Measurements from ENCODE around the gene TYMS.

TYMS gene

GRCh38 chr18:623761-624620 is 33.5 kb upstream of the TYMS start:
- Histone ChIP-seq H3K4me3 (ENCODE audit: low read length) (no peak overlapping the region), H4K20me1 (ENCODE audit: insufficient read depth, low read length) (no peaks in the 10 kb centered on the region), H3K79me2 (ENCODE audit: low read length) (no peaks in the 10 kb centered on the region), H3K9me3 (ENCODE audit: insufficient read depth, low read length) (no peaks in the 10 kb centered on the region), H3K4me1 (ENCODE audit: low read length) (peaks cover 12% of the 10 kb centered on the region), H3K4me2 (ENCODE audit: low read length) (no peak overlapping the region), H3K9ac (ENCODE audit: low read length) (no peak overlapping the region), H3K27me3 (ENCODE audit: low read depth, low read length) (peaks cover 31% of the 10 kb centered on the region), H3K36me3 (replicated peaks; ENCODE audit: low read depth, low read length) (no peaks in the 10 kb centered on the region), H2AFZ (ENCODE audit: low read depth, low read length) (no peak overlapping the region), H3K27ac (ENCODE audit: low read length) (no peak overlapping the region)
- peak; percentile 45 for TF ChIP-seq CTCF (IDR thresholded peaks at IDR 0.05; ENCODE audit: low read depth, low read length)
- no peak for TF ChIP-seq EZH2phosphoT487 (IDR thresholded peaks at IDR 0.05; ENCODE audit: low read depth)

- Histone ChIP-seq H3K4me3 (ENCODE audit: low read length) (no peak overlapping the region), H3K27me3 (ENCODE audit: low read depth, low read length) (peaks cover 31% of the 10 kb centered on the region), H2AFZ (ENCODE audit: low read depth, low read length) (no peak overlapping the region), H3K4me2 (ENCODE audit: low read length) (no peak overlapping the region), H3K27ac (ENCODE audit: low read length) (no peak overlapping the region), H3K9ac (ENCODE audit: low read length) (no peak overlapping the region), H3K9me3 (ENCODE audit: insufficient read depth, low read length) (no peaks in the 10 kb centered on the region), H3K4me1 (ENCODE audit: low read length) (no peaks in the 10 kb centered on the region), H4K20me1 (ENCODE audit: insufficient read depth, low read length) (no peaks in the 10 kb centered on the region), H3K36me3 (replicated peaks; ENCODE audit: low read depth, low read length) (no peaks in the 10 kb centered on the region), H3K79me2 (ENCODE audit: low read length) (no peaks in the 10 kb centered on the region)
- TF ChIP-seq EZH2phosphoT487 (IDR thresholded peaks at IDR 0.05; ENCODE audit: low read depth) (no peak), CTCF (IDR thresholded peaks at IDR 0.05; ENCODE audit: low read depth, low read length) (no peak)
These were observed 30.2 kb upstream of the TYMS start for GRCh38 chr18:627231-627630.

GRCh38 chr18:629269-630150 is 27.9 kb upstream of the TYMS start:
- no peaks in the 10 kb centered on the region for H3K79me2 ChIP-seq (ENCODE audit: low read length)
- no peak overlapping the region for H3K9ac ChIP-seq (ENCODE audit: low read length)
- H2AFZ ChIP-seq (ENCODE audit: low read depth, low read length): no peak overlapping the region
- H3K4me3 ChIP-seq (ENCODE audit: low read length): no peak overlapping the region
- no peaks in the 10 kb centered on the region for H4K20me1 ChIP-seq (ENCODE audit: insufficient read depth, low read length)
- no peak overlapping the region for H3K4me2 ChIP-seq (ENCODE audit: low read length)
- no peaks in the 10 kb centered on the region for H3K9me3 ChIP-seq (ENCODE audit: insufficient read depth, low read length)
- TF ChIP-seq EZH2phosphoT487 (IDR thresholded peaks at IDR 0.05; ENCODE audit: low read depth) (no peak), CTCF (IDR thresholded peaks at IDR 0.05; ENCODE audit: low read depth, low read length) (no peak)
- no peak overlapping the region for H3K27ac ChIP-seq (ENCODE audit: low read length)
- no peaks in the 10 kb centered on the region for H3K36me3 ChIP-seq (replicated peaks; ENCODE audit: low read depth, low read length)
- no peaks in the 10 kb centered on the region for H3K4me1 ChIP-seq (ENCODE audit: low read length)
- peaks cover 31% of the 10 kb centered on the region for H3K27me3 ChIP-seq (ENCODE audit: low read depth, low read length)

GRCh38 chr18:631560-631959 is 25.9 kb upstream of the TYMS start:
- H4K20me1 ChIP-seq (ENCODE audit: insufficient read depth, low read length): no peaks in the 10 kb centered on the region
- H3K27ac ChIP-seq (ENCODE audit: low read length): no peak overlapping the region
- no peaks in the 10 kb centered on the region for H3K9me3 ChIP-seq (ENCODE audit: insufficient read depth, low read length)
- no peak overlapping the region for H3K4me3 ChIP-seq (ENCODE audit: low read length)
- no peak overlapping the region for H2AFZ ChIP-seq (ENCODE audit: low read depth, low read length)
- no peak overlapping the region for H3K9ac ChIP-seq (ENCODE audit: low read length)
- peaks cover 16% of the 10 kb centered on the region for H3K27me3 ChIP-seq (ENCODE audit: low read depth, low read length)
- H3K4me1 ChIP-seq (ENCODE audit: low read length): no peaks in the 10 kb centered on the region
- H3K79me2 ChIP-seq (ENCODE audit: low read length): no peaks in the 10 kb centered on the region
- H3K36me3 ChIP-seq (replicated peaks; ENCODE audit: low read depth, low read length): no peaks in the 10 kb centered on the region
- no peak overlapping the region for H3K4me2 ChIP-seq (ENCODE audit: low read length)
- no peak for TF ChIP-seq EZH2phosphoT487 (IDR thresholded peaks at IDR 0.05; ENCODE audit: low read depth)
- TF ChIP-seq CTCF (IDR thresholded peaks at IDR 0.05; ENCODE audit: low read depth, low read length): no peak

Data from OCI-LY3 (cell line).